Cerebellar nuclear complex (tissue), 1 donor: ENCODE results near the gene LPO.

ENCODE experiments used
- DNase-seq, 2 experiments: peaks; one replicate each; lab custom pipeline; 2025; lab: John Stamatoyannopoulos, UW

LPO gene

DNA sequence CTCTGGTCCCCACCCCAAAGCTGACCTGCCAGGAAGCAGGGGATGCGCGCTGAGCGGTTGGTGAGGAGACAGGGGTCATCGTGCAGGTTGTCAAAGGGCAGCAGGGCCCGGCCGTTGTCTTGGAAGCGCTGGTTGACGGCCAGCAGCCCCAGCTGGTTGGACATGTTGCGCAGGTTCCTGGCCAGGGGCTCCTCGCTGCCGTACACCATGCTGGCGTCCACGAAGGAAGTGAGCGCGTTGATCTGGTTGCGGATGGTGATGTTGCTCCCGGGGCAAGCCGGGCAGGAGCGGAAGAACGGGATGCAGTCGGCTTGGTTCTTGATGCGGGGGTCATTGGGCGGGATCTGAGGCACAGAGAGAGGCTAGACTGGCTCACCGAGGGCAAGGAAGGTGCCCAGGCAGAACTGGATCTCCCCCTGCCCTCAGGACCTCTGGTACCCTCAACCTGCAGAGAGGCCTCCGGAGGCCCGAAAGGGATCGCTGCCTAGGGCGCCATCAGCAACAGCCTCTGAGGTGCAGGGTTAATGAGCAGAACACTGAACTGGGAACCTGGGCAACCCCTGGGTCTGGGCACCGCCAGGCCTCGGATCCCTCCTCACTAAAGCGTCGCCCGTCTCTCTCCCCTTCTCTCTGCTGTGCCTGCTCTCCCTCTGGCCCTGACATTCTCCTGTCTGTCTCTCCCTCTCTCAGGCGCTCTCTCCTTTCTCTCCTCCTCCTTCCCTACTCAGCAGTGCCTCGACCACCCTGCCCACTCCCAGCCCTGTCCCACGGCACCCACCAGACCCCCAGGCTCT lies 39.6 kb downstream of the LPO start:
- DNase-seq, result no peak

DNA sequence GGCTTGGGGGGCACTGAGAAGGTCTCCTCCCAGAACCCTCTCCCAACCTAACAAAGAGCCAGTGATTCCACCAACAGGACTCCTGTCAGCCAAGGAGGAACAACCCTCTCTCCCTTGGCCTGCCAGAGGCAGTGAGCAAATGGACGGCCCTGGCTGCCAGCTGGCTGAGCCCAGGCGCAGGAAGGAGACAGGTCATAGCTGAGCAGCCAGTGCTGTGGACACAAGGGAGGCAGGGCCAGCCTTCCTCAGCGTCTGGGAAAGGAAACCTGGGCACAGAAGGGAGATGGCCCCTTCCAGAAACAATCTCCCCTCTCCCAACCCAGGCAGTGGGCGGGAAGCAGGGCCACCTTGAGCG lies 40.3 kb downstream of the LPO start:
- DNase-seq, result peak in 1 of 2 experiments; percentile 1

DNA sequence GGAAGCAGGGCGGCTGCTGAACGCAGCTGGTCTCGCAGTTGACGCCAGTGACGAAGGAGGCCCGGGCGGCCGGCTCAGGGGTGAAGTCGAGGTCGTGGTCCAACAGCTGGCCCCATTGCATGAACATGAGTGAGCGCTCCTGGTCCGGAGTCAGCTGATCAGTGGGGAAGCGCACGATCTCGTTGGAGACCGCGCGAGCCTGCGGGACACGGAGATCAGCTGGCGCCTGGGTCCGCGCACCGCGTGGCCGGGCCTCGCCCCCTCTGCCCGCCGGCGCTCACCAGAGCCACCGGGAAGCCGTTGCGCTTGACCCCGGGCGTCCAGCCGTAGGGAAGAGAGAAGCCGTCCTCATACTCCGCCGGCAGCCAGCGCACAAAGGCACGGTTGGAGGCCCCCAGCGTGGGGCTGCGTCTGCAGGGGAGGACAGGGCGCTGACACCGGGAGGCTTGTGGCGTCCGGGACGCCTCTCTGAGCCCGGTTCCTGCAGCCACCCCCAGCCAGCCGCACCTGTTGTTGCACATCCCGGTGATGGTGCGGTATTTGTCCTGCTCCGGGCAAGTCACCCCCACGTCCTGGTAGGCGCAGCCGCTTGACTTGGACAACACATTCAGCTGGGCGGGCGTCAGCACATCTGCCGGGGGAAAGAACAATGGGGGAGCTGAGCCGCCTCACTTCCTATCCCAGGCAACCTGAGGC lies 40.8 kb downstream of the LPO start:
- no peak for DNase-seq

DNA sequence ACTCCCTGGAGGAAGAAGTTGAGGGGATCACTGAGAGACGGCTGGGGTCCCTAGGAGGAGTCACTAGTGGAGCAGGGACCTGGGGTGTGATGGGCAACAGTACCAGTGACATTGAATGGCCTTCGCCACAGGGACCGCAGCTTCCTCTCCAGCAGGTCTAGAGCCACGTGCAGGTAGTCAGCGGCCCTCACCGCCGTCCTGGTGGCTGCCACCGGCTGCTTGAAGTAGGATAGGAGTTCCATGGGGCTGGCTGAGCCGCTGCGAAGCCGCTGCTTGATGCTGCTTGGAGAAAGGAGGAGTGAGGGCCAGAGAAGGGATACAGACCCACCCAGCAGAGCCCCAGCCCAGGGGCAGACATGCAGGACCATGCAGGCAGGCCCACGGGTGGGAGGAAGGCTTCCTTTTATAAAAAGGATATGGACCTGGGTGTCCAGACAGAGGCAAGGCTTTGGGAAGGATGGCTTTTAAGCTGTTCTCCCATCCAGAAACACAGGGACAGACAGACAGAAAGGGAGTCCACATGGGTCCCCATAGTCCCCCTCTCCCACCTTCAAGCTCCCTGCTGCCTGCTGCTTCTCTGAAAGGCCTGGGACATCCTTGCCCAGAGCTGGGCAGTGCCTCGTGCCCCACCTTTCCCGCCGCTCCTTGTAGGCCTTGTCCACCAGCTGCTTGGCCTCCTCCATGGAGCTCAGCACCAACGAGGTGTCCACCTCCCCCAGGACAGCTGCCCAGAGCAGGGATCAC lies 41.5 kb downstream of the LPO start:
- DNase-seq, result no peak

DNA sequence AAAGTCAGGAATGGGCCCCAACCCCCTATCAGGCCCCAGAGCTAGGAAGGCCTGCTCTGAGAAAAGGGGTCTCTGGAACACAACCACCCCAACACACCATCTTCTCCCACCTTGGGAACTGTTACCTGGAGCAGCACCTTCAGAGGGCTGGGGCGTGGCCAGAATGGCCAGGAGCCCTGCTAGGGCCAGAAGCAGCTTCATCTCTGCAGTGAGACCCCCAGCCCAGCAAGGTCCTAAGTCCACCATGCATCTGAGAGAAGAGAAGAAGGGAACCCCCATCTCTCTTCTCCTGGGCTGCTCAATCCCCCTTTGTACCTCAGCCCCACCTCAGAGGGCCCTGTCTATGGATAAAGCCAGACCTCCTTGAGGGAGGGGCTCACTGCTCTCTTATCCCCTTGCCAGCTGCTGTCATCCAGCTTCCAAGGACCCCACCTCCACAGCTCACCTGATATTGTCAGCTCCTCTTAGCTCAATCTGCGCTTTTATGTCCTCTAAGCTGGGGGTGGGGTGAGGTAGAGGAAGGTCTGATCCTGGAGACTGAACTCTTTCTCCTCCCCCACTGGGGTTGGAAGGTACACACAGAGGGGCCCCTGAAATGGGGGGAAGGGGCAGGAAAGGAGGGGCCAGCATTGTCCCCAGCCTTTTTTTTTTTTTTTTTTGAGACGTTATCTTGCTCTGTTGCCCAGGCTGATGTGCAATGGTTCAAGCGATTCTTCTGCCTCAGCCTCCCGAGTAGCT lies 42.3 kb downstream of the LPO start, which contains the start of gene MPO:
TSS of gene MPO (minus strand) at position 456 of the 738 bp plus-strand sequence. CDS start at position 279, 177 bp downstream.
- no peak for DNase-seq

DNA sequence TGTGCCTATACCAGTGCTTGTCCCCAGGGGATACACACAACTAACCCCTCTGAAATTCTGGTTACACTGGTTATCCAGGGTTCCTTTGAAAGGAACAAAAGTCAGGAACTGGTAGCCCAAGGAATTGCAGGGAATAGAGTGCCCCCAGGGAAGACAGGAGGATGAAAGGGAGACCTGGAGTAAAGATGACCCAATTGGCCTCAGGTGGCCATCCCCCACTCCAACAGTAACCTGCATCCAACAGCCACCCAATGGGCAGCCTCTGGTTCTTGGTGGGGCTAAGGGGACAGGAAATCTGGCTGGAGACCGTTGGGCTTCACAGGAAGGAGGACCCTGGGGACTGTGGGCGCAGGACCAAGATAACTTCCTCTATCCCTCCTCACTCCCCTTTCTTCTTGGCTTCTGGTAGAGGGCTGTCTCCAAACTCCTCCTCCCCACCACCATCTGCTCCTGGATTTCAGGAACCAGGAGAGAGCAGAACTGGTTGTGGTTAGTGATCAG lies 43.2 kb downstream of the LPO start:
- DNase-seq, result no peak

DNA sequence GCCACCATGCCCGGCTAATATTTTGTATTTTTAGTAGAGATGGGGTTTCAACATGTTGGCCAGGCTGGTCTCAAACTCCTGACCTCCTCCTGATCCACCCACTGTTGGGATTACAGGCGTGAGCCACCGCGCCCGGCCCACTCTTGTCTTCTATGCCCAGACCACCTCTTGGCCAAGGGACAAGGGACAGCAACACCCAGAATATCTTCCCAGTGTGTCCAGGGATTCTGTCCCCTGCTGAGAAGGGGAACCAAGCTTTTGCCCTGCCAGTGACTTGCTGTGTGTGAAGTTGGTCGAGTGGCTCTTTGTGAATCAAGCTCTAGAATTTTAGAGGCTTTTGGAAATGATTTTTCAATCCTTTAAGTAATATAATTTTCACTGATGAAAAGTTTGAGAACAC lies 44.1 kb downstream of the LPO start:
- DNase-seq, result no peak

DNA sequence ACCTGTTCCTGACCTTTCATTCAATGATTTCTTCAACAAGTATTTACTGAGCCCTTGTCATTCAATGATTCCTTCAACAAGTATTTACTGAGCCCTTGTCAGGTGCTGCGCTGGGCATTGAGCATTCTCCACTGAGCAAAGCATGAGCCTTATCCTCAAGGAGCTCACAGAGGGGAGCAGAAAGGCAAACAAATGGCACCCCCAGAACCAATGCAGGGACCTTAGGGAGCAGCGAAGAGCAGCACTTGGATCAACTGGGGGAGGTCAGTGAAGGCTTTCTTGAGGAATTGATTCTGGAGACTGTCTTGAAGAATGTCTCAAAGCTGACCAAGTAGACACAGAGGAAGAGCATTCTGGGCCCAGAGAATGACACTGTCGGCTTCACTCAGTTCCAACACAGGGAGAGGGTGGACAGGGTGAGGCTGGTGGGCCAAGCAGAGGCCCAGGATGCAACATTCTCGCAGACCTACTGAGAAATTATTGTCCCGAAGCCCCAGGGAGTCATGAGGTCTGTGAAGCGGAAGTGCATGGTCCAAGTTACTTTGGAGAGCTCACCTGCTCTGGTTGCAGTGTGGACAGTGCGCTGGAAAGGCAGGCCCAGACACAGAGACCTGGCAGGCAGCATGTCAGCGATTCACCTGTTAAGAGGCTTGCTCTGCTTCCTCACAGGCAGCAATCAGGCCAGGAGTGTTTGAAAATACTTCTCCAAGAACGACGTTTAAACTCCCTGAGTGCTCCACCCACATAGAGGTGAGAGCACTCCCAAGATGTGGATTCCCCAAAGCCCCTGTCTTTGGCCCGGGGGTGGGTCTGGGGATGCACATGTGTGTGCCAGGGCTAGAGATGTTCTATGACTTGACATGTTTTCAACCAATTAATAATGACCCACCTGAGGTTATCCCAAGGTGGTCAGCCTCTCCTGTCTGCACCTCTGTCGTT lies 45.6 kb downstream of the LPO start:
- DNase-seq, result no peak

DNA sequence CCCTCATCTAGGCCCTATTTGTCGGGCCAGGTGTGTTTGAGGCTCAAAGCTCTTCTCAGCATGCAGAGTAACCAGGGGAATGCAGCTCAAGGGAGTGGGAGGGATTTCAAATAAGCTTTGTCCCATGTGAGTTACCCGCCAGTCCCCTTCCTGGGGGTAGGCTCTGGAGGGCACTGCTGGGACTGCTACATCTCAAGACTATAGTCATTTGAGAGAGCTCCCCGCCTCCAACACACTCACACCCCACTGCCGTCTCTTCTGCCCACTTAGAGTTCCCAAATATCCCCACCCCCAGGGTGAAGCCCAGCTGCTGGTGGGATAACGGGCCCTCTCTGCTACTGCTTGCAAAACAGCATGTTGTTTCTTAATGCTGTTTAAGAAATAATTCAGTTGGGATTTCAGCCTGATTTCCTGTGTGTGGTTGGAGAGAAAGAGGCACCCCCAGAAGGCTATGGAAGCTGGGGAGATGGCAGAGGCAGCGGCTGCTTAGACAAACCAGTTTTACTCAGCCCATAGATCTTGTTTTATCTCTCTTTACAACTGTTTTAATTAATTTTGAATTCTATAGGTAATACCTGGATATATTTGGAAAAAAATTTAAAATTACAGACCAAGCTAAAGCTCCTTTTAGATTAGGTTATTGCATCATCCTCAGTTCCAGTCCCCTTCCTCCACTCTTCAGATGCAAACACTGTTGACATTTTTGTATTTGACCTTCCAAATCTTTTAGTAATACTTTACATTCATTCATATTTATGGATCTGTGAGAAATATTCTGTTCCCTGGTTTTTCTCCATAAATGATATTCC lies 46.4 kb downstream of the LPO start:
- DNase-seq, result no peak

DNA sequence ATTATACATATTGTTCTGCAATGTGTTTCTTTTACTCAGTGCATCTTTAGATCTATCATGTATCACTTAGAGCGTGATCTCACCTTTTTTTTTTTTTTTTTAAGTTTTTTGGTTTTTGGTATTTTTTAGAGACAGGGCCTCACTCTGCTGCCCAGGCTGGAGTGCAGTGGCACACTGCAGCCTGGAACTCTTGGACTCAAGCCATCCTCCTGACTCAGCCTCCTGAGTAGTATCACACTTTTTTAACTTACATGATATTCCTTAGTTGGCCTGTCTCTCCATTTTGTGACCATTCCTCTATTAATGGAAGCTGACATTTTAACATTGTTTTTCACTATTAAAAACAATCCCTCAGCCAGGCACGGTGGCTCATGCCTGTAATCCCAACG lies 47.0 kb downstream of the LPO start:
- no peak for DNase-seq

DNA sequence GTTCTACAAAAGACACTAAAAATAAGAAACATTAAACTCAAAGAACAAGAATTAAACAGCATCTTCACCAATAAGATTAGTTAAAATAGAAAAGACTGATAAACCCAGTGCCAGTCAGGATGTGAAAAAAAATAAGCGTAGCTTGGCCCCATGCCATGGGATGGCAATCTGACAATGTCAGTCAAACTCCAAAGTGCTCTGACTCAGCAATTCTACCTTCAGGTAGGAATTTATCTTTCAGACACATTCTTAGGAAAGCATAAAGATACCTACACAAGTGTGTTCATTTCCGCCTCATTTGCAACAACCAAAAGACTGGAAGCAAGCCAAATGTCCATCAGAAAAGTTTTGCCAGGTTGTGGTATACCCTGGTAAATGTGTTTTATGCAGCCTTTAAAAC lies 51.5 kb downstream of the LPO start:
- DNase-seq, result no peak

DNA sequence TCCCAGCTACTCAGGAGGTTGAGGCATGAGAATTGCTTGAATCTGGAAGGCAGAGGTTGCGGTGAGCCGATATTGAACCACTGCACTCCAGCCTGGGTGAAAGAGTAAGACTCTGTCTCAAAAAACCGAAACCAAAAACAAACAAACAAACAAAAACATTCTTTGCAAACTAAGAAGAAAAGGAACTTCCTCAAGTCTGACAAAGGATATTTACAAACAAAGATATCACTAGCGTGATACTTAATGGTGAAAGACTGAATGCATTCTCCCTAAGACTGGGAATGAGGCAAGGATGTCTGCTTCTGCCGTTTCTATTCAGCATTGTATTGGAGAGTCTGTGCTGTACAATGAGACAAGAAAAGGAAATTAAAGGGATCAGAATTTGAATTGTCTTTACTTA lies 52.9 kb downstream of the LPO start:
- no peak for DNase-seq

DNA sequence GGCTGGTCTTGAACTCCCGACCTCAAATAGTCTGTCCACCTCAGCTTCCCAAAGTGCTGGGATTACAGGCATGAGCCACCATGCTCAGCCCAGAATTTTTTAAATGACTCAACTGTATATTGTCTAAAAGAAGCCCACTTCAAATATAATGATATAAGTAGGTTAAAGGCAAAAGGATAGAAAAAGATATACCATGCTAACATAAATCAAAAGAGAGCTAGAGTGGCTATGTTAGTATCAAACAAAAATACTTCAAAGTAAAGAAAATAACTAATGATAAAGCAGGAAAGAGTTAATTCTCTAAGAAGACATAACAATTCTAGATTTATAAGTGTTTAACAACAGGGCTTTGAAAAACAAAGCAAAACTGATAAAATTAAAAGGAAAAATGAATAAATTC lies 55.6 kb downstream of the LPO start:
- DNase-seq, result no peak

DNA sequence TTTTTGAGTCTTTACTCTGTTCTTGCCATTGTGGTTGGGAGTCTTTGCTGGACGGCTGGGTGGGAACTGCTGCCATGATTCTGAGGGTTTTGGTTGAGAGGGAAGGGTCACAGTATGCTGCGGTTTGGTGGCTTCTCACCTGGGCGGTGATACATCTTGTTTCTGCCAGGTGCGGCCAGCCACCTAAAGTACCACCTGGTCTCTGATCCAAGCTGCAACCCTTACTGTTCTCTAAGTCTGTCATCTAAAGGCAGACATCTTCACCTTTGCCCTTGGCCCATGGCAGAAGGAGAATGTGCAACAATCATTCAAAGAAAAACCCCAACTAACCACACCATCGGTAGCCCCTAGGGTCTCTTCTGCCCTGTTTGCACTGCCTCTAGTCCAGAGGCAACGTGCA lies 62.0 kb downstream of the LPO start:
- no peak for DNase-seq

DNA sequence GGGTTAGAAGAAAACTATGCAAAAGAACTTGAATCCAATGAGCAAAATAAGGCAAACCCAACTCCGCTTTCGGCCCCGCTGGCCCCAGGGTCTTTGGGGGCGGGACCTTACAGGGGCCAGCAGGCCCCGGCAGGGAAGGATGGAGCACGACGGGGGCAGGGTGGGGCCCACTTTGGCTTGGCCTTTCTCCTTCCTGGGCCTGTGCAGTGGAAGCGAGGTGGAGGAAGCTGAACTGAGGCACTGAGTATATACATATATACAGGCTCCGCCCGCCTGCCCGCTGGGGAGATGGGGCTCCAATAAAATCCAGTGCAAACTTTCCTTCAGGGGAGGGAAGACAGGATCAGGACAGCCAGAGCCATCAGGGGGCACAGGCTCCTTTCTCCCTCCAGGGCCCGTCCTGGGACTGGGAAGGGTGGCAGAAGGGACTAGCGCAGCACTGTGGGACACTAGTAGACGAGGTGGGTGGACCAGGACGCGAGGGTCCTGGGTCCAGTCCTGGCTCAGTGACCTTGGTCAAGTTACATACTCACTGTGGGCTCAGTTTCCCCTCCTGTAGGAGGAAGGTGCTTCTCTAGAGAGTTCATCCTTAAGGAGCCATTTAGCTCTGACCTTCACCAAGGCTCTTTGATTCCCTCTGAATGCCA lies 63.2 kb downstream of the LPO start:
- no peak for DNase-seq

DNA sequence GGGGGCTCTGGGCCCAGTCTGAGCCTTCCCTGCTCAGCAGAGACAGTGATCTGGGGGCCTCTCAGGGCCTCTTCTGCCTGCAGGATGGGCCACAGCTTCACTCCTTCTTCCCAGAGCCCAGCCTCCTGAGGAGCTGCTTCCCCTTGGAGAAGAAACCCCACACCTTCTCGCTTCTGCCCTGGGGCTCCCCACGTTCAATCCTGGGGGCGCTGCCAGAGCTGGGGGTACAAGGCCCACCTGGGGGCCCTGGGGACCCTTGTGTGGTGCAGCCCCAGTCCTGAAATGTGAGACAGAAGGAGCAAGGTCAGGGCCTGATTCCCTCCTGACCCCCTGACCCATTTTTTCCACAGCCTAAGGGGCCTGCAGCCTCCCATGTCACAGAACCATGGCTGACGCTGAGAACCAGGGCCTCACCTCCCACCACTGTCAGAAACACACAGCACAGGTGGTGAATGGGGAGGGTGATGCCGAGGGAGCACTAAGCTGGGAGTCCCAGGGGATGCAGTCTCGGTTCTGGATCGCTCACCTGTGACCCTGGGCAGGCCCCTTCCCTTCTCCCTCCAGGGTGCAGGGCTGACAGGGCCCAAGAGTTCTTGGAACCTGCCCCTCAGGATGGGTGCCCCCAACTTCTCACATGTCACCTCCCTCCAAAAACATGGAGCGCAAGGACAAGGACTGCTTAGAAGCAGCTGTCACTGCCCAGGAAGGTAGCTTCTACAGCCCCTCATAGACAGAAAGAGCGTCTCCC lies 64.0 kb downstream of the LPO start:
- no peak for DNase-seq

DNA sequence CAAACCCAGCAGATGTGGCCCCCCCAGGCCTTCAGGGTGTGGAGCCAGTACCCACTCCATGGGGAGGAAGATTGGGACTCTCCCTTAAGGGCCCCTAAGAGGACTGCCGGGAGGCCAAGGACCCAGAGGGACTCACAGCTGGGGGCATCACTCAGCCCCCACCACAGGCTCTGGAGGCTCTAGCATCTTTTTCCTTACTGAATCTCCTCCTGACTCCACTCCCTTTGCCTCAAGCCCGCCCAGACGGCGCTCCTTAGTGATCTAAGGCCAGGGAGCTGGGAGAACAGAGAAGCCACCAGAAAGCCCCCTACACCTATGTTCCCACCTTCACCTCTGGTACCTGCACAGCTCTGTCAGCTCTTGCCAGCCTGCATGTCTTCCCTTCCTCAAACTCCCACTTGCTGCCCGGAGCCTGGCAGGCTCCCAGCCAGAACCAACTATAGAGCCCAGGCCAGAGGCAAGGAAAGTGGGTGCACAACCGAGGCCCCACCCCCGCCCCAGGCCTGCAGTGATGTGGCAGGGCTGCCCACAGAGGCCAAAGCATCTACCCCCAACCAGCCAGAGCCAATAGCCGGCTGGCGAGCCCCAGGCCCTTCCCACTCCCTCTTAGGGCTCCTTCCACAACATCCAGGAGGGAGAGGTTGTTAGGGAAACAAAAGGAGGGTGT lies 64.7 kb downstream of the LPO start:
- DNase-seq, result no peak
